ENCODE results near the gene DUSP23.

DUSP23 gene

GRCh38 chr1:159780583-159781582 lies at the start of gene DUSP23:
DUSP23 (plus strand) TSS chr1:159780962; CDS start chr1:159781101, 139 bp downstream.
- DNase-seq = peak; percentile 98

GRCh38 chr1:159737238-159737916 lies 43.4 kb upstream of the DUSP23 start:
- DNase-seq = no peak

- DNase-seq = no peak
These were observed 36.9 kb upstream of the DUSP23 start for GRCh38 chr1:159743651-159744410.

GRCh38 chr1:159746666-159747065 lies 34.1 kb upstream of the DUSP23 start:
- no peak for DNase-seq

GRCh38 chr1:159748370-159748769 lies 32.4 kb upstream of the DUSP23 start:
- DNase-seq = no peak

GRCh38 chr1:159749630-159750029 lies 31.1 kb upstream of the DUSP23 start:
- no peak for DNase-seq

- no peak for DNase-seq
These were observed 30.1 kb upstream of the DUSP23 start for GRCh38 chr1:159750621-159751020.

GRCh38 chr1:159751031-159751430 lies 29.7 kb upstream of the DUSP23 start:
- no peak for DNase-seq

- DNase-seq = peak; percentile 17
These were observed 28.6 kb upstream of the DUSP23 start for GRCh38 chr1:159752135-159752580.

GRCh38 chr1:159753386-159753785 lies 27.4 kb upstream of the DUSP23 start:
- DNase-seq = no peak

- DNase-seq = no peak
These were observed 25.2 kb upstream of the DUSP23 start for GRCh38 chr1:159755451-159756007.

- peak; percentile 8 for DNase-seq
These were observed 24.4 kb upstream of the DUSP23 start for GRCh38 chr1:159756397-159756796.

- no peak for DNase-seq
These were observed 17.1 kb upstream of the DUSP23 start for GRCh38 chr1:159763686-159764085.

- DNase-seq = no peak
These were observed 15.0 kb upstream of the DUSP23 start for GRCh38 chr1:159765806-159766205.

- DNase-seq = no peak
These were observed 9.5 kb upstream of the DUSP23 start for GRCh38 chr1:159771127-159771895.

GRCh38 chr1:159774465-159774864 lies 6.3 kb upstream of the DUSP23 start:
- DNase-seq = no peak

- peak; percentile 23 for DNase-seq
These were observed 5.0 kb upstream of the DUSP23 start for GRCh38 chr1:159775716-159776115.

- DNase-seq = no peak
These were observed 2.5 kb upstream of the DUSP23 start for GRCh38 chr1:159778266-159778665.

- peak; percentile 67 for DNase-seq
These were observed 1.3 kb upstream of the DUSP23 start for GRCh38 chr1:159779403-159779851.

- DNase-seq = no peak
These were observed 1.2 kb downstream of the DUSP23 start for GRCh38 chr1:159781992-159782391.

GRCh38 chr1:159783724-159784123 lies 3.0 kb downstream of the DUSP23 start:
- peak; percentile 63 for DNase-seq

GRCh38 chr1:159786465-159786864 lies 5.7 kb downstream of the DUSP23 start:
- DNase-seq = no peak

All from EL (cell line).